Suprapubic skin (tissue), 4 donors: Measurements from ENCODE around the gene CYP2A7. TPM values are rescaled to one million over a fixed set of nuclear protein-coding genes. Genes with fewer than 3 reads are reported as not detected.
"Not testable (repeated sequence)": the region's sequence is repeated elsewhere in the genome, so short reads cannot be mapped to it uniquely, and the experiment has no call there.

Experiments
- DNase-seq, 2 donors: peaks; one replicate each; pipeline ENCODE4 v3.0.0-alpha.2; 2019; ENCODE audit warnings: low spot score in 2 of 2
- H3K27ac ChIP-seq: fragments of 200-600 bp; sonication (generic); one replicate; pipeline ENCODE4 v1.5.1; 2019
- H3K27me3 ChIP-seq: fragments of 200-600 bp; sonication (generic); one replicate; pipeline ENCODE4 v1.5.1; 2019
- H3K36me3 ChIP-seq: fragments of 200-600 bp; sonication (generic); one replicate; pipeline ENCODE4 v1.5.1; 2019
- H3K4me1 ChIP-seq: fragments of 200-600 bp; sonication (generic); one replicate; pipeline ENCODE4 v1.5.1; 2019
- H3K4me3 ChIP-seq: fragments of 200-600 bp; sonication (generic); one replicate; pipeline ENCODE4 v1.5.1; 2019; ENCODE audit warnings: mild to moderate bottlenecking
- H3K9me3 ChIP-seq: fragments of 200-600 bp; sonication (generic); one replicate; pipeline ENCODE4 v1.5.1; 2019
- CTCF ChIP-seq, 2 donors: fragments of 200-600 bp in 1 of 2; fragments of 450-650 bp in 1 of 2; sonication (generic) in 1 of 2; IDR thresholded peaks; one replicate each; pipeline ENCODE4 v1.5.1; 2016 to 2019; ENCODE audit warnings: antibody characterized with exemption in 2 of 2, mild to moderate bottlenecking in 1 of 2, moderate library complexity in 1 of 2
- EP300 ChIP-seq: sonication (generic); formaldehyde crosslinking; IDR thresholded peaks from one replicate; pipeline ENCODE4 v1.6.1; 2017; ENCODE audit warnings: antibody characterized with exemption
- POLR2A ChIP-seq, 2 donors: fragments of 450-650 bp; IDR thresholded peaks; one replicate each; pipeline ENCODE4 v1.6.1; 2017; ENCODE audit warnings: antibody characterized with exemption in 2 of 2, mild to moderate bottlenecking in 2 of 2, moderate library complexity in 2 of 2
- POLR2AphosphoS5 ChIP-seq, 3 donors: sonication (generic); formaldehyde crosslinking; IDR thresholded peaks; one replicate each; pipeline ENCODE4 v1.6.1; 2017; ENCODE audit warnings: antibody characterized with exemption in 3 of 3
- WGBS: methylation state at CpG from one replicate; pipeline ENCODE4 v1.1.5; 2018; 5-methylcytosine and 5-hydroxymethylcytosine counted together
- total RNA-seq, 4 donors: library from RNA; depleted of rRNA; stranded (reverse); fragments of >200 nt; gene quantifications; one replicate each; pipeline ENCODE4 v1.1.0, GENCODE V29; 2016

The CYP2A7 gene
- total RNA-seq, 4 donors from 2014 or later, result not detected

- H3K27ac ChIP-seq, H3K27me3 ChIP-seq, H3K4me1 ChIP-seq, DNase-seq, H3K36me3 ChIP-seq, H3K9me3 ChIP-seq: not testable (repeated sequence)
- WGBS, result 4% methylated on average over 15 of the region's 19 CpGs
- H3K4me3 ChIP-seq, result peak overlapping the region; percentile 30
Measured at GRCh38 chr19:40843653-40844052, 38.4 kb downstream of the CYP2A7 start.

GRCh38 chr19:40842997-40843652, 38.9 kb downstream of the CYP2A7 start:
- 38% methylated on average over 9 of the region's 12 CpGs for WGBS
- peak overlapping the region; percentile 30 for H3K4me3 ChIP-seq
- not testable (repeated sequence) for H3K27ac ChIP-seq, H3K4me1 ChIP-seq, DNase-seq, H3K36me3 ChIP-seq, H3K27me3 ChIP-seq, H3K9me3 ChIP-seq

GRCh38 chr19:40842012-40842411, 40.0 kb downstream of the CYP2A7 start:
- not testable (repeated sequence) for H3K36me3 ChIP-seq, H3K4me3 ChIP-seq, H3K4me1 ChIP-seq, H3K27ac ChIP-seq, H3K9me3 ChIP-seq, DNase-seq, H3K27me3 ChIP-seq
- 86% methylated on average over 3 of the region's 3 CpGs for WGBS

- not testable (repeated sequence) for DNase-seq, H3K9me3 ChIP-seq, H3K36me3 ChIP-seq, H3K4me1 ChIP-seq, H3K27me3 ChIP-seq, H3K4me3 ChIP-seq, H3K27ac ChIP-seq
- WGBS, result 45% methylated on average over 1 of the region's 1 CpG
Measured at GRCh38 chr19:40838477-40838876, 43.6 kb downstream of the CYP2A7 start.

- H3K4me1 ChIP-seq, result no peaks in the 10 kb centered on the region
- no peaks in the 10 kb centered on the region for H3K9me3 ChIP-seq
- H3K27me3 ChIP-seq, result no peaks in the 10 kb centered on the region
- no peaks in the 10 kb centered on the region for H3K36me3 ChIP-seq
- H3K27ac ChIP-seq, result no peak overlapping the region
- DNase-seq, result no peak
- H3K4me3 ChIP-seq, result no peak overlapping the region
- WGBS, result 78% methylated on average over 6 of the region's 6 CpGs
- TF ChIP-seq POLR2AphosphoS5 (IDR thresholded peaks at IDR 0.05) (no peak), POLR2A (IDR thresholded peaks at IDR 0.05) (no peak), EP300 (no peak), CTCF (IDR thresholded peaks at IDR 0.05) (no peak)
Measured at GRCh38 chr19:40836754-40837429, 45.1 kb downstream of the CYP2A7 start.

- not testable (repeated sequence) for H3K4me3 ChIP-seq, H3K36me3 ChIP-seq, H3K9me3 ChIP-seq, H3K27ac ChIP-seq, H3K4me1 ChIP-seq, H3K27me3 ChIP-seq, DNase-seq
- 64% methylated on average over 5 of the region's 7 CpGs for WGBS
Measured at GRCh38 chr19:40833728-40834533, 48.1 kb downstream of the CYP2A7 start.

GRCh38 chr19:40832431-40832790, 49.6 kb downstream of the CYP2A7 start:
- WGBS, result 67% methylated on average over 4 of the region's 4 CpGs
- DNase-seq, H3K36me3 ChIP-seq, H3K4me3 ChIP-seq, H3K4me1 ChIP-seq, H3K9me3 ChIP-seq, H3K27me3 ChIP-seq: not testable (repeated sequence)
- peak overlapping the region; percentile 8 for H3K27ac ChIP-seq

- Histone ChIP-seq H3K27me3 (no peaks in the 10 kb centered on the region), H3K36me3 (peaks cover 4% of the 10 kb centered on the region), H3K27ac (peak overlapping the region; percentile 35), H3K9me3 (no peaks in the 10 kb centered on the region), H3K4me3 (no peak overlapping the region), H3K4me1 (peaks cover 4% of the 10 kb centered on the region)
- DNase-seq, result no peak
- TF ChIP-seq POLR2AphosphoS5 (IDR thresholded peaks at IDR 0.05) (peak in 1 of 3 donors; percentile 45), EP300 (no peak), POLR2A (IDR thresholded peaks at IDR 0.05) (no peak), CTCF (IDR thresholded peaks at IDR 0.05) (no peak)
- WGBS, result 71% methylated on average over 7 of the region's 7 CpGs
Measured at GRCh38 chr19:40831502-40832430, 50.3 kb downstream of the CYP2A7 start.

- not testable (repeated sequence) for H3K4me3 ChIP-seq, H3K4me1 ChIP-seq, DNase-seq, H3K27ac ChIP-seq, H3K9me3 ChIP-seq, H3K36me3 ChIP-seq, H3K27me3 ChIP-seq
- 96% methylated on average over 16 of the region's 16 CpGs for WGBS
Measured at GRCh38 chr19:40830741-40831140, 51.3 kb downstream of the CYP2A7 start.
